Heart left ventricle (tissue), 13 donors: ENCODE measurements around the gene LRIG1.

Source experiments
- CTCF ChIP-seq, 12 donors: fragments of 200-600 bp; sonication (generic) in 4 of 12; IDR thresholded peaks; one replicate each; pipeline versions ENCODE4 v1.5.0 to v1.8.0; 2018 to 2022; ENCODE audit warnings: antibody characterized with exemption in 12 of 12, mild to moderate bottlenecking in 5 of 12
- POLR2A ChIP-seq, 2 donors: fragments of 450-650 bp; IDR thresholded peaks; one replicate each; pipeline ENCODE4 v1.6.1; 2017; ENCODE audit warnings: antibody characterized with exemption in 2 of 2, mild to moderate bottlenecking in 2 of 2, moderate library complexity in 2 of 2
- donor health status: ischemic (EF 13 %, LVEDD 7.1; RV severe dilation, severe dysfunction).
- donor health status: DM: no; HTN: yes; CAD: no.
- donor health status: DM: no; HTN: no; CAD: no.
- donor health status: ischemic (EF 25% LVEDD 6.9; RV normal size, moderate dysfunction).
- donor health status: ischemic (EF 25% LVEDD 5.7; RV mildly dilated, moderate dysfunction).
- donor health status: ischemic (EF 35%, LVEDD 5.7; RV mildly dilated, moderate dysfunction).
- donor health status: nonischemic (EF 11% LVEDD 7.7; RV severe dilation, severe dysfunction).
- donor health status: DM: yes; HTN: yes; CAD: no.
- donor health status: PGD.
- donor health status: ischemic (EF 29% LVEDD 5.4; RV normal size, mild dysfunction).
- donor health status: nonischemic (EF 23%, LVEDD 6.1; RV moderate dilation, normal function).

GRCh38 chr3:66427951-66428474 lies 72.8 kb downstream of the LRIG1 start:
- TF ChIP-seq CTCF (IDR thresholded peaks at IDR 0.05) = no peak
- no peak for TF ChIP-seq POLR2A (IDR thresholded peaks at IDR 0.05)
